Stimulated activated naive B cell treated with anti-CD40 and anti-IgM and Interleukin-4, amounts not matched to agents 10 μg/mL and 1 μg/mL and 100 μg/mL, for 72 hours (primary cell): ENCODE results near the gene NT5DC4.

ENCODE experiments used
- ATAC-seq, 2 donors: fragments of 150-1000 bp; cut with Tn5 transposase; replicated peaks; 2 replicates each; pipeline ENCODE4 v1.10.0; 2021; ENCODE audit warnings: moderate library complexity in 1 of 2
- DNase-seq: peaks from one replicate; pipeline ENCODE4 v3.0.0; 2021
- H3K27ac Mint-ChIP-seq: one replicate; pipeline ENCODE4 v1.8.0; 2022; ENCODE audit warnings: mild to moderate bottlenecking, mixed read lengths
- H3K27me3 Mint-ChIP-seq, 2 donors: one replicate each; pipeline ENCODE4 v1.8.0; 2022; ENCODE audit warnings: mixed read lengths in 2 of 2
- H3K36me3 Mint-ChIP-seq, 2 donors: one replicate each; pipeline ENCODE4 v1.8.0; 2022; ENCODE audit warnings: mixed read lengths in 2 of 2, mild to moderate bottlenecking in 1 of 2
- H3K4me1 Mint-ChIP-seq, 2 donors: one replicate each; pipeline ENCODE4 v1.8.0; 2022; ENCODE audit warnings: mixed read lengths in 2 of 2, mild to moderate bottlenecking in 1 of 2
- H3K4me3 Mint-ChIP-seq, 2 donors: one replicate each; pipeline ENCODE4 v1.8.0; 2022; ENCODE audit warnings: mild to moderate bottlenecking in 2 of 2, mixed read lengths in 2 of 2, moderate library complexity in 1 of 2
- H3K9me3 Mint-ChIP-seq, 2 donors: one replicate each; pipeline ENCODE4 v1.8.0; 2022; ENCODE audit warnings: mixed read lengths in 2 of 2, mild to moderate bottlenecking in 1 of 2

NT5DC4 gene

DNA sequence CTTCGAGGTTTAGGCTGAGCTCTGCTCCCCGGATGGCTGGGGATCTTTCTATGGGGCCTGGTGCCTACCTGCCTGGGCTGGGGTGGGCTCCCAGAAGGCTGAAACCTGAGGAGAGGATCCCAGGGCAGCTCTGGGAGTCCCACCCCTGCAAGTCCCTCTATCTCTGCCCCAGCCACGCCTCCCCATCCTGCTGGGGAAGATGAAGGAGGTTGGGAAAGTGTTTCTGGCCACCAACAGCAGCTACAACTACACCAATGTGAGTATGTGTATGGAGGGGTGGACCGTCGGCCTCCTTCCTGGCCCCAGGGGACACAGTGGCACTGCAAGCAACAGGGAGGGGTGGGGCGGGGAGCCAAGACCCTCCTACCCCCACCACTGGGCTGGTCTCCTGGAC lies 2.7 kb downstream of the NT5DC4 start:
- Mint-ChIP-seq H3K4me3 (no peak overlapping the region), H3K4me1 (peaks cover 36 to 53% of the 10 kb centered on the region in 2 donors), H3K36me3 (no peaks in the 10 kb centered on the region), H3K9me3 (no peaks in the 10 kb centered on the region), H3K27ac (no peak overlapping the region), H3K27me3 (peaks cover 0 to 5% of the 10 kb centered on the region in 2 donors)
- ATAC-seq (no peak), DNase-seq (no peak)

- peaks cover 0 to 5% of the 10 kb centered on the region in 2 donors for H3K27me3 Mint-ChIP-seq
- H3K4me3 Mint-ChIP-seq = no peak overlapping the region
- peaks cover 36 to 56% of the 10 kb centered on the region in 2 donors for H3K4me1 Mint-ChIP-seq
- H3K36me3 Mint-ChIP-seq = no peaks in the 10 kb centered on the region
- H3K9me3 Mint-ChIP-seq = no peaks in the 10 kb centered on the region
- H3K27ac Mint-ChIP-seq = no peak overlapping the region
- no peak for ATAC-seq
- no peak for DNase-seq
Observed at GRCh38 chr2:112723995-112724394, 3.2 kb downstream of the NT5DC4 start.

- no peak for DNase-seq
- Mint-ChIP-seq H3K36me3 (no peaks in the 10 kb centered on the region), H3K27me3 (peaks cover 0 to 5% of the 10 kb centered on the region in 2 donors), H3K27ac (peak overlapping the region; percentile 73), H3K9me3 (no peaks in the 10 kb centered on the region), H3K4me3 (no peak overlapping the region), H3K4me1 (peaks cover 36 to 56% of the 10 kb centered on the region in 2 donors)
- ATAC-seq = no peak
Observed at GRCh38 chr2:112724591-112725525, 4.0 kb downstream of the NT5DC4 start.

GRCh38 chr2:112725545-112726457 lies 5.0 kb downstream of the NT5DC4 start:
- Mint-ChIP-seq H3K4me1 (peaks cover 32 to 49% of the 10 kb centered on the region in 2 donors), H3K4me3 (peak overlapping the region; percentile 70 to 75), H3K36me3 (no peaks in the 10 kb centered on the region), H3K27me3 (peaks cover 0 to 5% of the 10 kb centered on the region in 2 donors), H3K9me3 (no peaks in the 10 kb centered on the region), H3K27ac (peak overlapping the region; percentile 94)
- peak; percentile 68 to 72 for ATAC-seq
- DNase-seq = peak; percentile 70

DNA sequence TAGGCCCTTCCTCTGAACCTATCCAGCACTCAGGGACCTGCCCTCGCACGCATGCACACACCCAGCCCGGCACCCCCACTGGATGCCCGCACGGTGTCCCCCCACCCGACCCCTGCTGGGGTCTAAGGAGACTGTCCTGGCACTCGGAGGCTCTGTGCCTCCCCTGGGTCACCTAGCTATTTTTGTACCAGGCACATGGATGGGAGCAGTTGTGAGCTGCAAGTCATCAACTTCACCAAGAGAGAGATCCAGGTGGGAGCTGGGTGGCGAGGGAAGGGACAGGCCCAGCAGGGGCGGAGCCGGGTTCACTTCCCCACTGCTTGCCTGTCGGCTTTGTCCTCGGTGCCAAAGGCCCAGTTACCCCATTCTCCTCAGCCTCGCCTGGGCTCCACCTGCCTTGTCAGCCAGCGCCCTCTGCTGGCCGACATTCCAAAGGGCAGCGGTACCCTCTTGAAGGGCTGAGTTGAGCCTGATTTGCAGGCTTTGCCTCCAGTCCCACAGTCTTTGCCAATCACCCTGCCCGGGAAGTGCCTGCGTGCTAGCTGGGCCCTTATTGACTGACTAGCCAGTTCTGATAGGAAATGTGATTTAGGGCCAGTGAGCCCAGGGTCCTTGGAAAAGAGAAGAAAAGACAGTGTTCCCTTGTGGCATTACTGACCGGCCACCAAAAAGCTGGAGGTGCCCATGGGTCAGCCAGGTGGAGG lies 5.8 kb downstream of the NT5DC4 start:
- H3K4me3 Mint-ChIP-seq = peak overlapping the region; percentile 56 to 70
- DNase-seq (peak; percentile 94), ATAC-seq (peak; percentile 93 to 94)
- H3K4me1 Mint-ChIP-seq = peaks cover 32 to 47% of the 10 kb centered on the region in 2 donors
- H3K27me3 Mint-ChIP-seq = peaks cover 0 to 5% of the 10 kb centered on the region in 2 donors
- no peaks in the 10 kb centered on the region for H3K9me3 Mint-ChIP-seq
- no peaks in the 10 kb centered on the region for H3K36me3 Mint-ChIP-seq
- H3K27ac Mint-ChIP-seq = peak overlapping the region; percentile 94

GRCh38 chr2:112727276-112728028 lies 6.6 kb downstream of the NT5DC4 start:
- H3K4me3 Mint-ChIP-seq = no peak overlapping the region
- DNase-seq (no peak), ATAC-seq (no peak)
- H3K9me3 Mint-ChIP-seq = no peaks in the 10 kb centered on the region
- H3K27ac Mint-ChIP-seq = no peak overlapping the region
- H3K27me3 Mint-ChIP-seq = peaks cover 0 to 5% of the 10 kb centered on the region in 2 donors
- H3K4me1 Mint-ChIP-seq = peaks cover 32 to 47% of the 10 kb centered on the region in 2 donors
- no peaks in the 10 kb centered on the region for H3K36me3 Mint-ChIP-seq

GRCh38 chr2:112728029-112728362 lies 7.2 kb downstream of the NT5DC4 start:
- Mint-ChIP-seq H3K27ac (no peak overlapping the region), H3K27me3 (peaks cover 0 to 5% of the 10 kb centered on the region in 2 donors), H3K4me3 (no peak overlapping the region), H3K36me3 (no peaks in the 10 kb centered on the region), H3K4me1 (peaks cover 31 to 47% of the 10 kb centered on the region in 2 donors), H3K9me3 (no peaks in the 10 kb centered on the region)
- ATAC-seq = no peak
- DNase-seq = no peak

GRCh38 chr2:112728378-112729175 lies 7.8 kb downstream of the NT5DC4 start:
- ATAC-seq = no peak
- DNase-seq = no peak
- Mint-ChIP-seq H3K36me3 (no peaks in the 10 kb centered on the region), H3K9me3 (no peaks in the 10 kb centered on the region), H3K4me1 (peaks cover 30 to 47% of the 10 kb centered on the region in 2 donors), H3K27ac (no peak overlapping the region), H3K27me3 (peaks cover 0 to 5% of the 10 kb centered on the region in 2 donors), H3K4me3 (no peak overlapping the region)

GRCh38 chr2:112730216-112730615 lies 9.4 kb downstream of the NT5DC4 start:
- ATAC-seq (no peak), DNase-seq (no peak)
- Mint-ChIP-seq H3K27me3 (peaks cover 0 to 5% of the 10 kb centered on the region in 2 donors), H3K9me3 (no peaks in the 10 kb centered on the region), H3K4me3 (no peak overlapping the region), H3K27ac (no peak overlapping the region), H3K36me3 (no peaks in the 10 kb centered on the region), H3K4me1 (peaks cover 23 to 32% of the 10 kb centered on the region in 2 donors)

- Mint-ChIP-seq H3K36me3 (no peaks in the 10 kb centered on the region), H3K9me3 (no peaks in the 10 kb centered on the region), H3K27ac (no peak overlapping the region), H3K4me3 (no peak overlapping the region), H3K4me1 (peaks cover 19 to 27% of the 10 kb centered on the region in 2 donors), H3K27me3 (peaks cover 0 to 5% of the 10 kb centered on the region in 2 donors)
- DNase-seq (no peak), ATAC-seq (no peak)
Observed at GRCh38 chr2:112730791-112731190, 10.0 kb downstream of the NT5DC4 start.

DNA sequence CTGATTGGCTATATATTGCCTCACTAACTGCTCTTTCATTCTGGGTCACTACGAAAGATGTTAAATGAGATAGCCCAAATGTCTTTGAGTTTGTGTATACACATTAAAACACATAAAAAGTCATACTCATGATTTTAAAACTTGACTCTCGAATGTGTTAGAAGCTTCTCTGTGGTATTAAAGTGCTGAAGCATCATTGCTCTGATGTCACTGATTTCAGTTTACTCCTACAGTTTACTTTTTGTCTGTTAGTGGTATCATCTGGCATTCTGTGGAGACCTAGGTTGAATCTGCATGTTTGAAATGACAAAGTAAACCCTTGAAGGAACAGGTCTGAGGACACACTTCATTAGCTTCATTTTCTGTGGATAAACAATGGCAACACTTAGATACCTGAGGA lies 10.7 kb downstream of the NT5DC4 start:
- DNase-seq = no peak
- Mint-ChIP-seq H3K4me3 (no peak overlapping the region), H3K36me3 (no peaks in the 10 kb centered on the region), H3K4me1 (peaks cover 13 to 20% of the 10 kb centered on the region in 2 donors), H3K9me3 (no peaks in the 10 kb centered on the region), H3K27ac (no peak overlapping the region), H3K27me3 (peaks cover 0 to 5% of the 10 kb centered on the region in 2 donors)
- no peak for ATAC-seq

GRCh38 chr2:112733456-112733855 lies 12.6 kb downstream of the NT5DC4 start:
- Mint-ChIP-seq H3K9me3 (no peaks in the 10 kb centered on the region), H3K4me1 (peaks cover under 1 to 4% of the 10 kb centered on the region in 2 donors), H3K27ac (no peak overlapping the region), H3K4me3 (no peak overlapping the region), H3K36me3 (no peaks in the 10 kb centered on the region), H3K27me3 (no peaks in the 10 kb centered on the region)
- DNase-seq (no peak), ATAC-seq (no peak)

DNA sequence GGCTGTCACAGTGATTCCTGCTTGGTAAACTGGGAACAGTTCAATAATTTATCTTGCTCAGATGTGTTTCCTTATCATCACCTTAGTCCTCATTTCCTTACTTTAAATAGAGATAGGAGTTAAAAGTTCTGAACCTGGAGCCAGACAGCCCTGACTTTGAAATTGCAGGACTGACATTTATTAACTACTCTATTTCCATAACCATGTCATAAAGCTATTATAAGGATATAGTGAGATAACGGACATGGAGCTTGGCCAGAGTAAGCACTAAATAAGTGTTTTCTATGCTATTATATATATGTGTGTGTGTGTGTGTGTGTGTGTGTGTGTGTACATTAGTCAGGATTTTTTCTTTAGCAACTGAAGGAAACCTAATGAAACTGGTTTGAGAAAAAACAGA lies 13.1 kb downstream of the NT5DC4 start:
- H3K4me1 Mint-ChIP-seq = peaks cover 0 to under 1% of the 10 kb centered on the region in 2 donors
- ATAC-seq (no peak), DNase-seq (no peak)
- H3K4me3 Mint-ChIP-seq = no peak overlapping the region
- H3K27ac Mint-ChIP-seq = no peak overlapping the region
- no peaks in the 10 kb centered on the region for H3K27me3 Mint-ChIP-seq
- H3K9me3 Mint-ChIP-seq = no peaks in the 10 kb centered on the region
- H3K36me3 Mint-ChIP-seq = no peaks in the 10 kb centered on the region
